Panc1 (cell line): ENCODE measurements around the gene MTARC2. TPM values are rescaled to one million over a fixed set of nuclear protein-coding genes. Genes with fewer than 3 reads are reported as not detected.

ENCODE experiments used
- ATAC-seq: fragments of 200-7000 bp; cut with Tn5 transposase; 2 replicates; pipeline ENCODE4 v1.9.1; 2020; ENCODE audit warnings: mild to moderate bottlenecking, moderate library complexity
- BruUV-seq: library from RNA; stranded (reverse); fragments of 400-500 nt; replicated peaks from 2 replicates; lab custom pipeline; 2021; lab: Mats Ljungman, UMichigan
- CTCF ChIA-PET: fragments of 300-600 bp; sonication (Branson Sonifier 250); formaldehyde crosslinking; loops from one replicate; lab custom pipeline; 2022; ENCODE audit warnings: antibody characterized with exemption; lab: Charles Lee
- POLR2A ChIA-PET: fragments of 300-600 bp; sonication (Branson Sonifier 250); formaldehyde crosslinking; loops from one replicate; lab custom pipeline; 2022; ENCODE audit warnings: antibody characterized with exemption; lab: Charles Lee
- DNase-seq: peaks from one replicate; pipeline ENCODE4 v3.0.0-alpha.2; 2010; ENCODE audit warnings: low read depth, low spot score
- H3K27ac ChIP-seq: 2 replicates; pipeline ENCODE4 v1.5.1; 2011; ENCODE audit warnings: mild to moderate bottlenecking, low read length, inconsistent platforms
- H3K27me3 ChIP-seq: fragments of 200-500 bp; sonication (Bioruptor generic); 2 replicates; pipeline ENCODE4 v1.6.0; 2014; ENCODE audit warnings: low read length, inconsistent platforms; ENCODE audit not compliant: control insufficient read depth, insufficient read depth
- H3K36me3 ChIP-seq: fragments of 200-500 bp; sonication (Bioruptor generic); 2 replicates; pipeline ENCODE4 v1.5.1; 2014; ENCODE audit warnings: inconsistent platforms, mild to moderate bottlenecking, low read length, moderate library complexity; ENCODE audit not compliant: control insufficient read depth, insufficient read depth
- H3K4me1 ChIP-seq: 2 replicates; pipeline ENCODE4 v1.5.1; 2011; ENCODE audit warnings: inconsistent platforms, mild to moderate bottlenecking, low read length, moderate library complexity; ENCODE audit not compliant: control insufficient read depth, insufficient read depth
- H3K4me3 ChIP-seq, 2 experiments: 2 replicates each; pipeline ENCODE4 v1.5.1; 2011 to 2012; ENCODE audit warnings: low read depth in 2 of 2, low read length in 2 of 2, mild to moderate bottlenecking in 2 of 2, inconsistent platforms in 1 of 2, moderate library complexity in 1 of 2
- H3K9me3 ChIP-seq: fragments of 200-500 bp; sonication (Bioruptor generic); 2 replicates; pipeline ENCODE4 v1.5.1; 2014; ENCODE audit warnings: low read depth, mild to moderate bottlenecking, inconsistent platforms, low read length, moderate library complexity; ENCODE audit not compliant: control insufficient read depth, insufficient read depth
- POLR2AphosphoS5 ChIP-seq: IDR thresholded peaks from 2 replicates; pipeline ENCODE4 v1.6.1; 2012; ENCODE audit warnings: mild to moderate bottlenecking, low read depth, low read length, moderate library complexity
- SIN3A ChIP-seq: IDR thresholded peaks from 2 replicates; pipeline ENCODE4 v1.6.1; 2012; ENCODE audit warnings: low read depth, mild to moderate bottlenecking, low read length, moderate library complexity, borderline replicate concordance; ENCODE audit not compliant: insufficient read depth
- TCF7L2 ChIP-seq: IDR thresholded peaks from 2 replicates; pipeline ENCODE4 v1.6.1; 2011; ENCODE audit warnings: mild to moderate bottlenecking, low read depth, low read length, inconsistent platforms
- in situ Hi-C: cut with HindIII; loops from 2 replicates; pipeline ENCODE4 v1.10.0; 2016; ENCODE audit warnings: low sequenced_read_pairs, low pct_unique_long_range_greater_than_20kb
- intact Hi-C: fragments of 100-400 bp; cut with micrococcal nuclease; formaldehyde crosslinking; loops from one replicate; pipeline ENCODE4 v1.10.0; 2022; ENCODE audit not compliant: unreplicated experiment
- total RNA-seq: library from RNA; stranded (reverse); gene quantifications from one replicate; pipeline ENCODE4 v1.2.1, GENCODE V29; 2021; ENCODE audit not compliant: unreplicated experiment
- TF ChIP-seq, protein P1 (sequence below): fragments of 450-650 bp; IDR thresholded peaks from 2 replicates; pipeline ENCODE4 v1.5.1; 2017; ENCODE audit warnings: mild to moderate bottlenecking
- TF ChIP-seq, protein P2 (sequence below), 2 experiments: IDR thresholded peaks; 2 replicates each; pipeline ENCODE4 v1.6.1; 2011 to 2012; ENCODE audit warnings: low read depth in 2 of 2, control low read depth in 1 of 2, low read length in 1 of 2, mild to moderate bottlenecking in 1 of 2, moderate library complexity in 1 of 2; ENCODE audit not compliant: insufficient read depth in 1 of 2

Gene MTARC2
- total RNA-seq, 1 experiment from 2014 or later = 10.1 TPM

DNA sequence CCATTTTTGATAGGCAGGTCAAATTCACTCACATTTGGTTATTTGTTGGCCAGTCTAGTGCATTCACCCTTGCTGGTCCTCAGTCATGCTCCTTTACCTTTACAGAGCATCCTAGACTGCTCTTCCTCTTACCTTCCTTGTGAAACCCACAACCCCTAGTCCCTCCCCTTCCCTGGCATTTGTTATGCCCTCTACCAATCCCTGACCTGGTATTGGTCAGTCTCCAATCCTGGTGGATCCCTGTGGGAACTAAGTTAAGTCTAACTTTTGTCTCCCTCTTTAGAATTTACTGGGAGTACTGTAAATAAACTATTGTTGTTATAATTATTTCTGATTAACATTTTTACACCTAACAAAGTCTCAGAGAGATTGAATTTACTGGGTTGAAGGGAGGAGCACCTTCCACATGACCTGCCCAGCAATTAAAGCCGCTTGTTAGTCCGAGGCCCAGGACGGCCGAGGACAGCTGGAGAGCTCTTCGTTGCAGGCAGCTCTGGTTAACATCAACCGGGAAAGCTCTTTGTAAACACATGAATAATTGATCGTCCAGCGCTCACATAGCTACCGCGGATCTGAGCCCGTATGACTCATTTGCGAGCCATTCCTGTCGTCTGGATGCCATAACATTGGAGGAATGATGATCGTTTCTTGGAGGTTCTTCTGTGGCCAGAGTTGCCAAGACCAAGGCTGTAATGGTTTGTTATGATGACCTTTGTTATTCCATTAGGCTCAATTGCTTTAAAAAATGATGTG lies 70.5 kb downstream of the MTARC2 start:
- intact Hi-C loops = loop anchor here (10.0 kb wide), 1 partner anchor 1636 kb away; no protein-coding TSS in a partner anchor
- no peaks in the 10 kb centered on the region for H3K36me3 ChIP-seq
- ATAC-seq = no peak
- H3K4me3 ChIP-seq = no peak overlapping the region
- H3K9me3 ChIP-seq = no peaks in the 10 kb centered on the region
- no TSS peak for BruUV-seq
- H3K27ac ChIP-seq = no peak overlapping the region
- no peak for DNase-seq
- H3K4me1 ChIP-seq = no peaks in the 10 kb centered on the region
- ChIA-PET CTCF (no interaction called here), POLR2A (no interaction called here)
- in situ Hi-C loops = no loop called here
- peaks cover 3% of the 10 kb centered on the region; the same call in 1 of the 2 replicates for H3K27me3 ChIP-seq
- TF ChIP-seq TCF7L2 = no peak
- no peak for TF ChIP-seq SIN3A
- TF ChIP-seq, protein P1, sequence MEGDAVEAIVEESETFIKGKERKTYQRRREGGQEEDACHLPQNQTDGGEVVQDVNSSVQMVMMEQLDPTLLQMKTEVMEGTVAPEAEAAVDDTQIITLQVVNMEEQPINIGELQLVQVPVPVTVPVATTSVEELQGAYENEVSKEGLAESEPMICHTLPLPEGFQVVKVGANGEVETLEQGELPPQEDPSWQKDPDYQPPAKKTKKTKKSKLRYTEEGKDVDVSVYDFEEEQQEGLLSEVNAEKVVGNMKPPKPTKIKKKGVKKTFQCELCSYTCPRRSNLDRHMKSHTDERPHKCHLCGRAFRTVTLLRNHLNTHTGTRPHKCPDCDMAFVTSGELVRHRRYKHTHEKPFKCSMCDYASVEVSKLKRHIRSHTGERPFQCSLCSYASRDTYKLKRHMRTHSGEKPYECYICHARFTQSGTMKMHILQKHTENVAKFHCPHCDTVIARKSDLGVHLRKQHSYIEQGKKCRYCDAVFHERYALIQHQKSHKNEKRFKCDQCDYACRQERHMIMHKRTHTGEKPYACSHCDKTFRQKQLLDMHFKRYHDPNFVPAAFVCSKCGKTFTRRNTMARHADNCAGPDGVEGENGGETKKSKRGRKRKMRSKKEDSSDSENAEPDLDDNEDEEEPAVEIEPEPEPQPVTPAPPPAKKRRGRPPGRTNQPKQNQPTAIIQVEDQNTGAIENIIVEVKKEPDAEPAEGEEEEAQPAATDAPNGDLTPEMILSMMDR = no peak

DNA sequence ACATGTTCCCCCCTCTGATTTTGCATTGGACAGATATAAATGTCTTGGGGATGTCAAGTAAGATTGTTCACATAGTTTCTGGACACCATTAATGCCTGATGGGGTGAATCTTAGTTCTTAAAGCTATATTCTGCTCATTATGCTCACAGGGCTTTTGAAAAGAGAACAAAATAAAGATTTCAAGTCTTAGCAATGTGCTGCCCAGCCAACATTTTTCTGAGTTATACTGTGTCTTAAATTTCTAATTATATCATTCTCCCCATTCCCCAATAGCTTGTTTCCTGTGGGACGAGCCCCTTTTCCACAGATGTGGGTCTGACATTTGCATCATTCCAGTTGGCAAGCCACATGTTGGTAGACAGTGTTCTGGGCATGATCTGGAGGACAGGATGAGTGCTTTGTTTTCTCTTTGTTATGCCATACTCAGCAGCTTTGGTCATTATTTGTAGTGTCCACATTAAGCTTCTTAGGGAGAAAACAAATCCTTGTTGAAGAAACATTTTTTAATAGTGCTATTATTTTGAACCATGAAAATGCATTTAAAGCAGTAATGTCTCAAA lies 71.4 kb downstream of the MTARC2 start:
- Histone ChIP-seq H3K9me3 (no peaks in the 10 kb centered on the region), H3K36me3 (no peaks in the 10 kb centered on the region), H3K4me1 (no peaks in the 10 kb centered on the region), H3K27me3 (peaks cover 3% of the 10 kb centered on the region; the same call in 1 of the 2 replicates), H3K4me3 (no peak overlapping the region), H3K27ac (no peak overlapping the region)
- no peak for TF ChIP-seq TCF7L2
- TF ChIP-seq, protein P1 = no peak
- TF ChIP-seq POLR2AphosphoS5 = no peak
- BruUV-seq = no TSS peak
- ChIA-PET POLR2A (no interaction called here), CTCF (no interaction called here)
- ATAC-seq = no peak
- intact Hi-C loops (loop anchor here (10.0 kb wide), 1 partner anchor 1635 kb away; no protein-coding TSS in a partner anchor), in situ Hi-C loops (no loop called here)
- no peak for DNase-seq

DNA sequence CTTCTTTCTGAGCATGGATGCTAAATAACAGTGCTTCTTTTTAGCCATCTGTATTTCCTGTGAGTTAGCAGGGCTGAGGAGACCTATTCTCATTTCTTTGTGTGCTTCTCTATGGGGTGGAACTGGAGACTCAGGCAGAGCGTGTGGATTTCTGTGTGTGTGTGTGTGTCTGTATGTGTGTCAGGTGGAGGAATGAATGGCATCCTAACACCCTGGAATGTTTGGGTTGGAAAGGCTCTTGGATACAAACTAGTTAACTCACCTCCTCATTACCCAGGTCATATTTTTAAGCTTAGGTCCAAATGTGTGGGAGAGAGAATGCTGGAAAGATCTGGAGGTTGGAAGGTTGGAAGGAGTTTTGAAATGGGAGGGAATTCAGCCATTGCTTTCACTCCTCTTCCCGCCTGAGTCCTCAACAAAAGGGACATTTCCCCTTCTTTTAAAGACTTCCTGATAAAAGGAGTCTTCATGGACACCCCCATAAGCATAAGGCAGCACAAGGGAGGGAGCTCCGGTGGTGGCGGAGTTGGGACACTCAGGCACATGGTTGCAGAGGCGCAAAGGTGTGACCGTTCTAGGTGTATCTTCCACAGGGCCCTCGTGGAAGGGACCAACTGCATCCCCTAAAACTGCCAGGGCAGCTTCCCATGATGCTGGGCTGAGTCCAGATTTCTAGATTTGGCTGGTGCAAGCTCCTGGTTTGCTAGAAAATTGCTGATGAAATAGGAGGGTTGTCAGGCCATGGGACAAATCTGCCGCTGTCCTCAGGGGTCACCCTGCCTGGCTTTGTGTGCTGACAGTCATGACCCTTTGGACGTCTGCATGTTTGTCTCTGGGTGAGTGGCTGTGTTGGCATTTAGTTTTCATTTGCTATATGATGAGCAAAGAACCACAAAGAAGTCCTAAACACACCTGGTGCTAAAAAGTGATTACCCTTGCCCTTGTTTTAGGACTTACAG lies 76.2 kb downstream of the MTARC2 start:
- ATAC-seq = no peak
- no peak overlapping the region for H3K4me3 ChIP-seq
- no peak for TF ChIP-seq POLR2AphosphoS5
- TF ChIP-seq, protein P1 = no peak
- TF ChIP-seq SIN3A = no peak
- no peak for TF ChIP-seq TCF7L2
- TF ChIP-seq, protein P2, sequence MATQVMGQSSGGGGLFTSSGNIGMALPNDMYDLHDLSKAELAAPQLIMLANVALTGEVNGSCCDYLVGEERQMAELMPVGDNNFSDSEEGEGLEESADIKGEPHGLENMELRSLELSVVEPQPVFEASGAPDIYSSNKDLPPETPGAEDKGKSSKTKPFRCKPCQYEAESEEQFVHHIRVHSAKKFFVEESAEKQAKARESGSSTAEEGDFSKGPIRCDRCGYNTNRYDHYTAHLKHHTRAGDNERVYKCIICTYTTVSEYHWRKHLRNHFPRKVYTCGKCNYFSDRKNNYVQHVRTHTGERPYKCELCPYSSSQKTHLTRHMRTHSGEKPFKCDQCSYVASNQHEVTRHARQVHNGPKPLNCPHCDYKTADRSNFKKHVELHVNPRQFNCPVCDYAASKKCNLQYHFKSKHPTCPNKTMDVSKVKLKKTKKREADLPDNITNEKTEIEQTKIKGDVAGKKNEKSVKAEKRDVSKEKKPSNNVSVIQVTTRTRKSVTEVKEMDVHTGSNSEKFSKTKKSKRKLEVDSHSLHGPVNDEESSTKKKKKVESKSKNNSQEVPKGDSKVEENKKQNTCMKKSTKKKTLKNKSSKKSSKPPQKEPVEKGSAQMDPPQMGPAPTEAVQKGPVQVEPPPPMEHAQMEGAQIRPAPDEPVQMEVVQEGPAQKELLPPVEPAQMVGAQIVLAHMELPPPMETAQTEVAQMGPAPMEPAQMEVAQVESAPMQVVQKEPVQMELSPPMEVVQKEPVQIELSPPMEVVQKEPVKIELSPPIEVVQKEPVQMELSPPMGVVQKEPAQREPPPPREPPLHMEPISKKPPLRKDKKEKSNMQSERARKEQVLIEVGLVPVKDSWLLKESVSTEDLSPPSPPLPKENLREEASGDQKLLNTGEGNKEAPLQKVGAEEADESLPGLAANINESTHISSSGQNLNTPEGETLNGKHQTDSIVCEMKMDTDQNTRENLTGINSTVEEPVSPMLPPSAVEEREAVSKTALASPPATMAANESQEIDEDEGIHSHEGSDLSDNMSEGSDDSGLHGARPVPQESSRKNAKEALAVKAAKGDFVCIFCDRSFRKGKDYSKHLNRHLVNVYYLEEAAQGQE (IDR thresholded peaks at IDR 0.05; ENCODE audit: insufficient read depth in 1 of 2, low read depth in 2 of 2, low read length in 1 of 2) = no peak
- intact Hi-C loops = no loop called here
- ChIA-PET CTCF (no interaction called here), POLR2A (no interaction called here)
- H3K27me3 ChIP-seq = peaks cover 4% of the 10 kb centered on the region; the same call in 1 of the 2 replicates
- no peak for DNase-seq
- no peaks in the 10 kb centered on the region for H3K36me3 ChIP-seq
- no peaks in the 10 kb centered on the region for H3K9me3 ChIP-seq
- BruUV-seq = no TSS peak
- in situ Hi-C loops = no loop called here
- no peak overlapping the region for H3K27ac ChIP-seq
- H3K4me1 ChIP-seq = no peaks in the 10 kb centered on the region
